GM23338 (cell line): ENCODE results near the gene SERPINB10. TPM values are rescaled to one million over a fixed set of nuclear protein-coding genes. Genes with fewer than 3 reads are reported as not detected.

Experiments
- ATAC-seq: fragments of 200-7000 bp; cut with Tn5 transposase; 3 replicates; pipeline ENCODE4 v1.9.1; 2020
- DNase-seq: peaks from one replicate; pipeline ENCODE4 v3.0.0-alpha.2; 2015; ENCODE audit warnings: low spot score
- H2AFZ ChIP-seq: fragments of 200-600 bp; sonication (generic); 2 replicates; pipeline ENCODE4 v1.8.0; 2016; ENCODE audit warnings: antibody characterized with exemption, mild to moderate bottlenecking, moderate library complexity
- H3F3A ChIP-seq: fragments of 200-600 bp; sonication (generic); replicated peaks from 2 replicates; pipeline ENCODE4 v1.8.0; 2017; ENCODE audit warnings: antibody characterized with exemption, mixed run types, low read depth
- H3K27ac ChIP-seq: fragments of 200-600 bp; sonication (generic); 2 replicates; pipeline ENCODE4 v1.6.1; 2016; ENCODE audit warnings: low read depth
- H3K27me3 ChIP-seq: fragments of 200-600 bp; sonication (generic); 2 replicates; pipeline ENCODE4 v1.8.0; 2016; ENCODE audit warnings: mild to moderate bottlenecking, mixed run types, moderate library complexity; ENCODE audit not compliant: insufficient read depth
- H3K36me3 ChIP-seq: fragments of 200-600 bp; sonication (generic); 2 replicates; pipeline ENCODE4 v1.8.0; 2016; ENCODE audit warnings: mild to moderate bottlenecking; ENCODE audit not compliant: insufficient read depth
- H3K4me1 ChIP-seq: fragments of 200-600 bp; sonication (generic); 2 replicates; pipeline ENCODE4 v1.8.0; 2016; ENCODE audit warnings: mild to moderate bottlenecking, moderate library complexity; ENCODE audit not compliant: insufficient read depth
- H3K4me2 ChIP-seq: fragments of 200-600 bp; sonication (generic); 2 replicates; pipeline ENCODE4 v1.7.1; 2017; ENCODE audit warnings: mixed run types
- H3K4me3 ChIP-seq: fragments of 200-600 bp; sonication (generic); 2 replicates; pipeline ENCODE4 v1.6.1; 2016; ENCODE audit warnings: mixed run types
- H3K79me2 ChIP-seq: fragments of 200-600 bp; sonication (generic); replicated peaks from 2 replicates; pipeline ENCODE4 v1.8.0; 2017; ENCODE audit warnings: mild to moderate bottlenecking; ENCODE audit not compliant: insufficient read depth
- H3K9me2 ChIP-seq: fragments of 200-600 bp; sonication (generic); 2 replicates; pipeline ENCODE4 v1.8.0; 2017; ENCODE audit not compliant: insufficient read depth
- H4K20me1 ChIP-seq: fragments of 200-600 bp; sonication (generic); replicated peaks from 2 replicates; pipeline ENCODE4 v1.8.0; 2017; ENCODE audit warnings: mild to moderate bottlenecking; ENCODE audit not compliant: insufficient read depth
- H3K27ac Mint-ChIP-seq: 2 replicates; pipeline ENCODE4 v1.8.0; 2020; ENCODE audit warnings: inconsistent platforms, mild to moderate bottlenecking, moderate library complexity, mixed read lengths
- H3K27me3 Mint-ChIP-seq: 3 replicates; pipeline ENCODE4 v1.8.0; 2022; ENCODE audit warnings: low read depth, mild to moderate bottlenecking, moderate library complexity, mixed read lengths, inconsistent platforms; ENCODE audit not compliant: insufficient read depth, poor library complexity
- H3K36me3 Mint-ChIP-seq: 3 replicates; pipeline ENCODE4 v1.8.0; 2021; ENCODE audit warnings: low read depth, mild to moderate bottlenecking, inconsistent platforms, moderate library complexity, mixed read lengths
- H3K4me1 Mint-ChIP-seq: 3 replicates; pipeline ENCODE4 v1.8.0; 2020; ENCODE audit warnings: mild to moderate bottlenecking, inconsistent platforms, mixed read lengths
- H3K4me3 Mint-ChIP-seq: 3 replicates; pipeline ENCODE4 v1.8.0; 2021; ENCODE audit warnings: moderate library complexity, mild to moderate bottlenecking, inconsistent platforms, mixed read lengths
- H3K9me3 Mint-ChIP-seq: 3 replicates; pipeline ENCODE4 v1.8.0; 2020; ENCODE audit warnings: moderate library complexity, mild to moderate bottlenecking, inconsistent platforms, mixed read lengths
- CREB1 ChIP-seq: fragments of 250-450 bp; sonication (Bioruptor Pico); IDR thresholded peaks from 2 replicates; pipeline ENCODE4 v1.5.0; 2020; ENCODE audit warnings: low read depth, mild to moderate bottlenecking, moderate library complexity
- EZH2 ChIP-seq: fragments of 200-600 bp; sonication (generic); IDR thresholded peaks from one replicate; pipeline ENCODE4 v1.8.0; 2017; ENCODE audit warnings: antibody characterized with exemption, mild to moderate bottlenecking, low read depth; ENCODE audit not compliant: unreplicated experiment
- EZH2phosphoT487 ChIP-seq: fragments of 200-600 bp; sonication (generic); IDR thresholded peaks from one replicate; pipeline ENCODE4 v1.8.1; 2018; ENCODE audit warnings: antibody characterized with exemption; ENCODE audit not compliant: unreplicated experiment
- JUNB ChIP-seq: IDR thresholded peaks from one replicate; pipeline ENCODE4 v1.6.1; 2016; ENCODE audit warnings: antibody characterized with exemption; ENCODE audit not compliant: unreplicated experiment
- NANOG ChIP-seq: IDR thresholded peaks from 2 replicates; pipeline ENCODE4 v1.6.1; 2016; ENCODE audit warnings: antibody characterized with exemption, borderline replicate concordance
- POLR2AphosphoS5 ChIP-seq: IDR thresholded peaks from 2 replicates; pipeline ENCODE4 v1.6.1; 2016; ENCODE audit warnings: antibody characterized with exemption, low read depth
- STAT1 ChIP-seq: IDR thresholded peaks from one replicate; pipeline ENCODE4 v1.6.1; 2016; ENCODE audit warnings: antibody characterized with exemption; ENCODE audit not compliant: unreplicated experiment
- ZNF114 ChIP-seq: fragments of 250-450 bp; sonication (Bioruptor Pico); IDR thresholded peaks from 2 replicates; pipeline ENCODE4 v1.5.0; 2020; ENCODE audit warnings: mild to moderate bottlenecking, moderate library complexity
- ZNF331 ChIP-seq: fragments of 250-450 bp; sonication (Bioruptor Pico); IDR thresholded peaks from 2 replicates; pipeline ENCODE4 v1.5.0; 2020; ENCODE audit warnings: low read depth, mild to moderate bottlenecking, moderate library complexity
- polyA plus RNA-seq: library from polyadenylated mRNA; unstranded; fragments of >200 nt; fragmentation: Nextera tagmentation; extraction: Ambion mirVana; gene quantifications from 2 replicates; pipeline ENCODE4 v1.2.1, GENCODE V29; 2016
- total RNA-seq: library from RNA; depleted of rRNA; stranded (reverse); fragments of >200 nt; shearing (Covaris generic); gene quantifications from 2 replicates; pipeline ENCODE4 v1.2.3, GENCODE V29; 2014
- TF ChIP-seq, protein P1 (sequence below): IDR thresholded peaks from one replicate; pipeline ENCODE4 v1.6.1; 2018; ENCODE audit warnings: antibody characterized with exemption; ENCODE audit not compliant: unreplicated experiment
- TF ChIP-seq, protein P2 (sequence below): IDR thresholded peaks from 2 replicates; pipeline ENCODE4 v1.6.1; 2016; ENCODE audit warnings: antibody characterized with exemption
- TF ChIP-seq, protein P3 (sequence below): fragments of 250-450 bp; sonication (Bioruptor Pico); IDR thresholded peaks from 2 replicates; pipeline ENCODE4 v1.5.0; 2020; ENCODE audit warnings: mild to moderate bottlenecking, moderate library complexity
- TF ChIP-seq, protein P4 (sequence below), 2 experiments: fragments of 200-600 bp in 1 of 2; sonication (generic) in 1 of 2; conservative IDR thresholded peaks; 2 replicates each; pipeline versions ENCODE4 v1.5.1 to v1.6.1; 2016 to 2017; ENCODE audit warnings: antibody characterized with exemption in 2 of 2, low read depth in 2 of 2, mild to moderate bottlenecking in 2 of 2, moderate library complexity in 1 of 2

Gene SERPINB10
- total and polyA plus RNA-seq, 2 experiments from 2014 or later, result not detected

DNA sequence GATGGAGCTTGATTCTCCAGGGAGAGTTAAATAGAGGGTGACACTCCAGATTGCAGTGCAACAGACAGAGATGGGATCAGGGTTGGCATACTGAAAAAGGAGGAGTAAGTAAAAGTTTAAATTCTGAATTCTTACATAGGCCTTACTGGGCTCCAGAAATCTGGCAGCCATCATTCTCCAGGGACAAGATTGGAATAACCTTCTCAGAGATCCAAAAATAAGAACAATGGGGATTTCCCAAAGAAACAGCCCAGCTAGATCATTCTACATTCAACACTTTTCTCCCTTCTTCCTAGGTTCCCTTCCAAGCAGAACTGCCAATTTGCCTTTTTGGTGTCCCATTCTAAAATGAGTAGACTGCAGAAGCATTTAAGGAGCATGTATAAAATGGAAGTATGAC, 35.2 kb upstream of the SERPINB10 start:
- H3K4me3 Mint-ChIP-seq, result no peak overlapping the region
- no peak overlapping the region for H3K4me3 ChIP-seq
- no peak for ATAC-seq

More for the DNA sequence above, 35.2 kb upstream of the SERPINB10 start:
- H2AFZ ChIP-seq, result no peak overlapping the region
- Mint-ChIP-seq H3K27ac (no peak overlapping the region), H3K36me3 (no peaks in the 10 kb centered on the region), H3K4me1 (no peaks in the 10 kb centered on the region), H3K9me3 (no peaks in the 10 kb centered on the region), H3K27me3 (peaks cover 6% of the 10 kb centered on the region)
- no peaks in the 10 kb centered on the region for H3K36me3 ChIP-seq
- no peaks in the 10 kb centered on the region for H3K4me1 ChIP-seq
- H3K4me2 ChIP-seq, result no peak overlapping the region
- no peaks in the 10 kb centered on the region for H3K79me2 ChIP-seq
- no peak for TF ChIP-seq EZH2
- TF ChIP-seq, protein P1, sequence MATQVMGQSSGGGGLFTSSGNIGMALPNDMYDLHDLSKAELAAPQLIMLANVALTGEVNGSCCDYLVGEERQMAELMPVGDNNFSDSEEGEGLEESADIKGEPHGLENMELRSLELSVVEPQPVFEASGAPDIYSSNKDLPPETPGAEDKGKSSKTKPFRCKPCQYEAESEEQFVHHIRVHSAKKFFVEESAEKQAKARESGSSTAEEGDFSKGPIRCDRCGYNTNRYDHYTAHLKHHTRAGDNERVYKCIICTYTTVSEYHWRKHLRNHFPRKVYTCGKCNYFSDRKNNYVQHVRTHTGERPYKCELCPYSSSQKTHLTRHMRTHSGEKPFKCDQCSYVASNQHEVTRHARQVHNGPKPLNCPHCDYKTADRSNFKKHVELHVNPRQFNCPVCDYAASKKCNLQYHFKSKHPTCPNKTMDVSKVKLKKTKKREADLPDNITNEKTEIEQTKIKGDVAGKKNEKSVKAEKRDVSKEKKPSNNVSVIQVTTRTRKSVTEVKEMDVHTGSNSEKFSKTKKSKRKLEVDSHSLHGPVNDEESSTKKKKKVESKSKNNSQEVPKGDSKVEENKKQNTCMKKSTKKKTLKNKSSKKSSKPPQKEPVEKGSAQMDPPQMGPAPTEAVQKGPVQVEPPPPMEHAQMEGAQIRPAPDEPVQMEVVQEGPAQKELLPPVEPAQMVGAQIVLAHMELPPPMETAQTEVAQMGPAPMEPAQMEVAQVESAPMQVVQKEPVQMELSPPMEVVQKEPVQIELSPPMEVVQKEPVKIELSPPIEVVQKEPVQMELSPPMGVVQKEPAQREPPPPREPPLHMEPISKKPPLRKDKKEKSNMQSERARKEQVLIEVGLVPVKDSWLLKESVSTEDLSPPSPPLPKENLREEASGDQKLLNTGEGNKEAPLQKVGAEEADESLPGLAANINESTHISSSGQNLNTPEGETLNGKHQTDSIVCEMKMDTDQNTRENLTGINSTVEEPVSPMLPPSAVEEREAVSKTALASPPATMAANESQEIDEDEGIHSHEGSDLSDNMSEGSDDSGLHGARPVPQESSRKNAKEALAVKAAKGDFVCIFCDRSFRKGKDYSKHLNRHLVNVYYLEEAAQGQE, result no peak
- TF ChIP-seq NANOG, result no peak
- TF ChIP-seq, protein P2, sequence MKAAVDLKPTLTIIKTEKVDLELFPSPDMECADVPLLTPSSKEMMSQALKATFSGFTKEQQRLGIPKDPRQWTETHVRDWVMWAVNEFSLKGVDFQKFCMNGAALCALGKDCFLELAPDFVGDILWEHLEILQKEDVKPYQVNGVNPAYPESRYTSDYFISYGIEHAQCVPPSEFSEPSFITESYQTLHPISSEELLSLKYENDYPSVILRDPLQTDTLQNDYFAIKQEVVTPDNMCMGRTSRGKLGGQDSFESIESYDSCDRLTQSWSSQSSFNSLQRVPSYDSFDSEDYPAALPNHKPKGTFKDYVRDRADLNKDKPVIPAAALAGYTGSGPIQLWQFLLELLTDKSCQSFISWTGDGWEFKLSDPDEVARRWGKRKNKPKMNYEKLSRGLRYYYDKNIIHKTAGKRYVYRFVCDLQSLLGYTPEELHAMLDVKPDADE, result no peak
- TF ChIP-seq, protein P3, sequence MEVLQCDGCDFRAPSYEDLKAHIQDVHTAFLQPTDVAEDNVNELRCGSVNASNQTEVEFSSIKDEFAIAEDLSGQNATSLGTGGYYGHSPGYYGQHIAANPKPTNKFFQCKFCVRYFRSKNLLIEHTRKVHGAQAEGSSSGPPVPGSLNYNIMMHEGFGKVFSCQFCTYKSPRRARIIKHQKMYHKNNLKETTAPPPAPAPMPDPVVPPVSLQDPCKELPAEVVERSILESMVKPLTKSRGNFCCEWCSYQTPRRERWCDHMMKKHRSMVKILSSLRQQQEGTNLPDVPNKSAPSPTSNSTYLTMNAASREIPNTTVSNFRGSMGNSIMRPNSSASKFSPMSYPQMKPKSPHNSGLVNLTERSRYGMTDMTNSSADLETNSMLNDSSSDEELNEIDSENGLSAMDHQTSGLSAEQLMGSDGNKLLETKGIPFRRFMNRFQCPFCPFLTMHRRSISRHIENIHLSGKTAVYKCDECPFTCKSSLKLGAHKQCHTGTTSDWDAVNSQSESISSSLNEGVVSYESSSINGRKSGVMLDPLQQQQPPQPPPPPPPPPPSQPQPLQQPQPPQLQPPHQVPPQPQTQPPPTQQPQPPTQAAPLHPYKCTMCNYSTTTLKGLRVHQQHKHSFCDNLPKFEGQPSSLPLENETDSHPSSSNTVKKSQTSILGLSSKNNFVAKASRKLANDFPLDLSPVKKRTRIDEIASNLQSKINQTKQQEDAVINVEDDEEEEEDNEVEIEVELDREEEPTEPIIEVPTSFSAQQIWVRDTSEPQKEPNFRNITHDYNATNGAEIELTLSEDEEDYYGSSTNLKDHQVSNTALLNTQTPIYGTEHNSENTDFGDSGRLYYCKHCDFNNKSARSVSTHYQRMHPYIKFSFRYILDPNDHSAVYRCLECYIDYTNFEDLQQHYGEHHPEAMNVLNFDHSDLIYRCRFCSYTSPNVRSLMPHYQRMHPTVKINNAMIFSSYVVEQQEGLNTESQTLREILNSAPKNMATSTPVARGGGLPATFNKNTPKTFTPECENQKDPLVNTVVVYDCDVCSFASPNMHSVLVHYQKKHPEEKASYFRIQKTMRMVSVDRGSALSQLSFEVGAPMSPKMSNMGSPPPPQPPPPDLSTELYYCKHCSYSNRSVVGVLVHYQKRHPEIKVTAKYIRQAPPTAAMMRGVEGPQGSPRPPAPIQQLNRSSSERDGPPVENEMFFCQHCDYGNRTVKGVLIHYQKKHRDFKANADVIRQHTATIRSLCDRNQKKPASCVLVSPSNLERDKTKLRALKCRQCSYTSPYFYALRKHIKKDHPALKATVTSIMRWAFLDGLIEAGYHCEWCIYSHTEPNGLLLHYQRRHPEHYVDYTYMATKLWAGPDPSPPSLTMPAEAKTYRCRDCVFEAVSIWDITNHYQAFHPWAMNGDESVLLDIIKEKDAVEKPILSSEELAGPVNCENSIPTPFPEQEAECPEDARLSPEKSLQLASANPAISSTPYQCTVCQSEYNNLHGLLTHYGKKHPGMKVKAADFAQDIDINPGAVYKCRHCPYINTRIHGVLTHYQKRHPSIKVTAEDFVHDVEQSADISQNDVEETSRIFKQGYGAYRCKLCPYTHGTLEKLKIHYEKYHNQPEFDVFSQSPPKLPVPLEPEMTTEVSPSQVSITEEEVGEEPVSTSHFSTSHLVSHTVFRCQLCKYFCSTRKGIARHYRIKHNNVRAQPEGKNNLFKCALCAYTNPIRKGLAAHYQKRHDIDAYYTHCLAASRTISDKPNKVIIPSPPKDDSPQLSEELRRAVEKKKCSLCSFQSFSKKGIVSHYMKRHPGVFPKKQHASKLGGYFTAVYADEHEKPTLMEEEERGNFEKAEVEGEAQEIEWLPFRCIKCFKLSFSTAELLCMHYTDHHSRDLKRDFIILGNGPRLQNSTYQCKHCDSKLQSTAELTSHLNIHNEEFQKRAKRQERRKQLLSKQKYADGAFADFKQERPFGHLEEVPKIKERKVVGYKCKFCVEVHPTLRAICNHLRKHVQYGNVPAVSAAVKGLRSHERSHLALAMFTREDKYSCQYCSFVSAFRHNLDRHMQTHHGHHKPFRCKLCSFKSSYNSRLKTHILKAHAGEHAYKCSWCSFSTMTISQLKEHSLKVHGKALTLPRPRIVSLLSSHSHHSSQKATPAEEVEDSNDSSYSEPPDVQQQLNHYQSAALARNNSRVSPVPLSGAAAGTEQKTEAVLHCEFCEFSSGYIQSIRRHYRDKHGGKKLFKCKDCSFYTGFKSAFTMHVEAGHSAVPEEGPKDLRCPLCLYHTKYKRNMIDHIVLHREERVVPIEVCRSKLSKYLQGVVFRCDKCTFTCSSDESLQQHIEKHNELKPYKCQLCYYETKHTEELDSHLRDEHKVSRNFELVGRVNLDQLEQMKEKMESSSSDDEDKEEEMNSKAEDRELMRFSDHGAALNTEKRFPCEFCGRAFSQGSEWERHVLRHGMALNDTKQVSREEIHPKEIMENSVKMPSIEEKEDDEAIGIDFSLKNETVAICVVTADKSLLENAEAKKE, result no peak
- TF ChIP-seq JUNB, result no peak
- no peak for TF ChIP-seq CREB1 (CRISPR knock-in tag)
- no peak for TF ChIP-seq EZH2phosphoT487
- no peak for TF ChIP-seq POLR2AphosphoS5
- TF ChIP-seq STAT1, result no peak
- TF ChIP-seq ZNF331 (CRISPR knock-in tag), result no peak
- TF ChIP-seq, protein P4, sequence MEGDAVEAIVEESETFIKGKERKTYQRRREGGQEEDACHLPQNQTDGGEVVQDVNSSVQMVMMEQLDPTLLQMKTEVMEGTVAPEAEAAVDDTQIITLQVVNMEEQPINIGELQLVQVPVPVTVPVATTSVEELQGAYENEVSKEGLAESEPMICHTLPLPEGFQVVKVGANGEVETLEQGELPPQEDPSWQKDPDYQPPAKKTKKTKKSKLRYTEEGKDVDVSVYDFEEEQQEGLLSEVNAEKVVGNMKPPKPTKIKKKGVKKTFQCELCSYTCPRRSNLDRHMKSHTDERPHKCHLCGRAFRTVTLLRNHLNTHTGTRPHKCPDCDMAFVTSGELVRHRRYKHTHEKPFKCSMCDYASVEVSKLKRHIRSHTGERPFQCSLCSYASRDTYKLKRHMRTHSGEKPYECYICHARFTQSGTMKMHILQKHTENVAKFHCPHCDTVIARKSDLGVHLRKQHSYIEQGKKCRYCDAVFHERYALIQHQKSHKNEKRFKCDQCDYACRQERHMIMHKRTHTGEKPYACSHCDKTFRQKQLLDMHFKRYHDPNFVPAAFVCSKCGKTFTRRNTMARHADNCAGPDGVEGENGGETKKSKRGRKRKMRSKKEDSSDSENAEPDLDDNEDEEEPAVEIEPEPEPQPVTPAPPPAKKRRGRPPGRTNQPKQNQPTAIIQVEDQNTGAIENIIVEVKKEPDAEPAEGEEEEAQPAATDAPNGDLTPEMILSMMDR (conservative IDR thresholded peaks at IDR 0.05; ENCODE audit: low read depth in 2 of 2), result no peak
- TF ChIP-seq ZNF114, result no peak
- no peaks in the 10 kb centered on the region for H3K9me2 ChIP-seq
- no peaks in the 10 kb centered on the region for H3F3A ChIP-seq
- no peak for DNase-seq
- no peaks in the 10 kb centered on the region for H3K27me3 ChIP-seq
- no peaks in the 10 kb centered on the region for H4K20me1 ChIP-seq
- no peak overlapping the region for H3K27ac ChIP-seq
